NCI-H2107 treated with DMSO at 0.1 percent for 48 hours (cell line): ENCODE results near the gene FXYD6.

Experiments
- DNase-seq: peaks from one replicate; lab custom pipeline; 2025; ENCODE audit not compliant: unreplicated experiment; lab: John Stamatoyannopoulos, UW

The FXYD6 gene

DNA sequence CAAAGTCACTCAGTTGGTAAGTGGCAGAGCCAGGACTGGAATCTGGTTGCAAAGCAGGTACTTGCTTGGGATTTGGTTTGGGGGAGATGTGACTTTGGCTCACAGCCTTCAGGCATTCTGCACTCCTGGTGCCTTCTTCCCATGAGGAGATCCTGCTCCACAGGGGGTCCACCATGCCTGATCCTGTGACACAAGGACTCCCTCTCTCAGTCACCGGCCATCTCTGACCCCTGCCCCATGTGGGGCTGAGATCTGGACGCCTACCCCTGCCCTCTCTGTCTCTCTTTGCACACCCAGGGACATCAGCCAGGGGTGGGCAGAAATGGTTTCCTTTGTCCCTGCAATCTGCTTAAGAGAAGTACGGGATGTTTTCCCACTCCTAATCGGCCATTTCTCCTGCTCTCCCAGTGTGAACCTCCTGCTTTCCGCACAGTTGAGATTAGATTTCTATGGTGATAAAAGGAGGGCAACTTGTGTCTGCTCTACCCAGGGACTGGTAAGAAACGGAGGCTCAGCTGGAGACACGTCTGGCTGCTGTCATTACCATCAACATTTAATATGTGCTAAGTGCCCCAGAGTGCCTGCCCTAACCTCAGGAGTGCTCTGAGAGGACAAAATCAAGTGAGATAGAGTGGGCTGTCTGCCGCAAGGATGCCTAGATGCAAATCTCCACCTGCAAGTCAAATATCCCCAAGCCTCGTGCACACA lies 11.1 kb upstream of the FXYD6 start:
- DNase-seq: peak; percentile 86

DNA sequence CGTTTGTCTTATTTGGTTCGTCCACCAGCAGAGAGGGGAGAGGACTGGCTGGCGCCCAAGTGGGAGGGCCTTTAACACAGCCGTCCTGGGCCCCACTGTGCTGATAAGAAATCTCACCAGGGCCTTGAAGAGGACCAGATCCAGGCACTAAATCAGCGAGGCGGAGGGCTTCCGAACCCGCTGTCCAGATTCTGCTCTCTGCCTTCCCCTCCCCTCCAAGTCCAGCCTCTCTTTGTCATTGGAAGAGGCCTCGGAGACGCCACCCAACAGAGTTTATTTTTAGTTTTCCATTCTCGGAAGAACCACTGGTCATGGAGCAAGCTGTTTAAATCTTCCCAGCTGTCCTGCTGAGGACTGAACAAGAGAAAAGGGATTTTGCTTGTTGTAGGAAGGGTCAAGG lies 9.3 kb upstream of the FXYD6 start:
- no peak for DNase-seq

DNA sequence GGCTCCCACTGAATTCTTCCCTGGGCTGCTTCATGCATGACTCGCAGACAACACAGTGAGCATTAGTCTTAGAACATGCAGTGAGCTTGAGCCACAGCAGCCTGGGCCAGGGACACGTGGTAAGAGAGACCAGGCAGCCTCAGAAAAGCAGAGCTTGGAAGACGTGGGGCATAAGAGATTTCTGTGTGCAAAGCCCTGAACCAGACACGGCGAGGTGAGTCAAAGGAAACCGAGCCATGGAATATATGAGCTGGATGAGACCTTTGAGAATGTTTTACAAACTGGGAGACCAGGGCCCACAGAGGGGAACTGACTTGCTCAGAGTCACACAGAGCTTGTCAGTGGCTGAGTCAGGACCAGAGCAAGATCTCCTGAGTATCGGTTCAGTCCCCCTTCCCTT lies 8.5 kb upstream of the FXYD6 start:
- DNase-seq: no peak

DNA sequence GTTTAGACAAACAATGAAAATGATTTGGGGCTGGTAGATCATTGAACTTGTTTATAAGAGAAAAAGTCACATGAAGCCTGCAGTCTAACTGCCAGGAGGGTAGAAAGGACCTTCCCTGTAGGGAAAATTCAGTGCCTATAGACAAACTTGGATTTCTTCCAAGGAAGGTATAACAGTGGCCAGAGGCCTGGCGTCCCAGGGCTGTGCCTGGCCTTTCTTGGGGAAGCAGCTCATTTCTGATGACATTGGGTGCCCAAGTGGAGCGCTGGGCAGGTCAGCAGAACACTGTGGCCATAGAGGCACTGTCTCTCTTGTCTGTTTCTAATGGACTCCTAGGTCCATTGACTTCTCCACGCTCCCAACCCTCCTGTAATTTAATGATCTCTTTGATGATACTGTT lies 6.6 kb upstream of the FXYD6 start:
- DNase-seq: no peak

DNA sequence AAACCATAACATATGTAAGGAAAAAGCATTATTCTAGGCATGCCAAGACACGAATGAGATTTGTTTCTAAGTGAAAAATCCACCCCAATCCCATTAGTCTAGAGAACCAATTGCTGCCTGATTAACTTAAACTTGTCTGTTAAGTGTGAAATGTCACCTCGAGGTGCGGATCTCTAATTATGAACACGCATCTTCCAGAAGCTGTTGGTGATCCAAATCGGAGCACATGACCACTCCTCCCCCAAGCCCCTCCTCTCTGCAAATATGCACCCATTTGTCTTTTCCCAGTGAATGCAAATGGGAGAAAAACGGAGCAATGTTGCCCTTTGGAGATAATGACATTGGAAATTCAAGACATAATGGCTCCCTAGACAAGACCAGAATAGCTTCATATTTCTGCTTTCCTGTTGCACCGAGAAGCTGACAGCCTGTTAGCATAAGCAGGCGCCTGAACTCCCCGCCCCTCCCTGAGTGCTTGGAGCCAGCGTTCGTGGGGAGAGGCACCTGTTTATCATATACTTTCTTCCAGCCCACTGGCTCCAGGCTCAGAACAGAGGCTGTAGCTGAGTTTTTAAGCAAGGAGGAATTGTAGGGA lies 6.0 kb upstream of the FXYD6 start:
- peak; percentile 59 for DNase-seq

DNA sequence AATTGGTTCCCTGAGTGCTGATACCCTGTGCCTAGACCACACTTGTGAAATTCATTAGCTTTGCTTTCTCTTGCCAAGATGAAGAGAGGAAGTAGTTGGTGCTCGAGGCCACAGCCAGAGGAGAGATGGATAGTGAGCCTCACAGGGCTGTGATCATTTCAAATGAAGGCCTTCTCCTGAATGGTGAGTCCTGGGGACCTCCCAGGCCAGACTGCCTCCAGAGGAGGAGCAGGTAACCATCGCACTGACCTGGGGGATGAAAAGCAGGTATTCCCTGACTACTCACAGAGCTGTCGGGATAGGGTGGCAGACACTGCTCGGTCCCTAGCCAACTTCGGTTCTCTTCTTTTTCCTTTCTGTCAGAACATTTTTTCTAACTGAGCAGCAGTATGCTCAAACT lies 4.8 kb upstream of the FXYD6 start:
- DNase-seq: no peak

DNA sequence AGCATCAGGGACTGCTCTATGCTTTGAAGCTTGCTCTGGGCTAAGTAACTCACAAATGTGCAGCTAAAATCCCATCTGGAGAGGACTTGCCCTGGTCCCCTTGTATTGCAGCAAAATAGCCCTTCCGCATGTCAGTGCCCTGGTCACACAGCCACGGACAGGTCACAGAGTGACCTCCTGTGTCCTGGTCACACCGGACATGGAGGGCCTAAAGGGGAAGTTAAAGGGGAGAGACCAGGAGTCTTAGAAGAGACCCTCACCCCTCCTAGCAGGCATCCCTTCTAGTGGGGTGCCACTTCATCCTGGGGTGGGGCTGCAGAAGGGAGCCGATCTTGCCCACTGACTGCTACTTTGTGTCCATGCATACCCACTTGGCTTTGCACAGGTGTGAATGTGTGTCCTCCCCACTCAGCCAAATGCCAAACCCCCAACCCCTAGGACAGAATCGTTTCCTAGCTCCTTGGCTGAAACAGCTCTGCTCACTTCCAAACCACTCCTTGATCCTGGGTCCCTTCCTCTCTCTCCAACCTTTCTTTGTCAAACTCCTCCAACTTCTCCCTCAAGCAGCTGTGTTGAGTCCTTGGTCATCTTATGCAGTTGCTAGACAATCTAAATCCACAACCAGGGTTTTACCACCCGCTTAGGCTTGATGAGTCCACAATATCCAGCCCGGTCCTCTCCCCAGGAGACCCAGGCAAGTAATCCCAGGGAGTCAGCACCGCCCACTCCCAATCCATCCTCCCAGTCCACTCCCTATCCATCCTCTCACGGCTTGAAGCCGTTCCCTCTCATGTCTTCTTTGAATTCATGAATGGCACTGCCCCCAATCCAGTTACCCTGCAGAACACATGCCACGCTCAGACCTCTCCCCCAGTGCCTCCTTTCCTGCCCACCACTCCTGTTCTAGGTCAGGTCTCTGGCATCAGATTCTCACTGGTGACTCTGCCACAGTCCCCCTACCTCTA lies 3.3 kb upstream of the FXYD6 start:
- no peak for DNase-seq

DNA sequence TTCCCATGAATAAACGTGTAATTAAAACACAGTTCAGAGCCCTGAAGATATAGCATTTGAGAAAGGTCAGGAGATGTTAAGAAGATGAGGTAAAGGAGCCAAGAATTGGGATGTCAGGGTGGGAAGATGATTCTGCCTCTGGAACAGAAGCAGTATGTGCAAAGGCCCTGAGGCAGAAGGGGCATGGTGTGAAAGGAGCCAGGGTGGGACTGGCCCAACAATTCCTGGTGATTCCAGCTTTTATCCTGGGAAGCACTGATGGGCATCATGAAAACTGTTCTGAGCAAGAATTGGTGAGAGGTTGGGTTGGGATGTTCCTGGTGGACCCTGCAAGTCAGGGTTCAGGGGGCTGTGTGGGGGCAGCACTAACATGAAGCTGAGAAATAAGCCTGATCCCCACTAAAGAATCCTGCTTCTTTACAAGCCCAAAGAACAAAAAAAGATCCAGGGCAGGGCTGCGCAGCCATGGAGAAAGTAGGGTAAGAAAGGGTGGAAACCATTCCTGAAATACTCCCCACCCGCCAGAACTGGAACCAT lies 2.5 kb upstream of the FXYD6 start:
- no peak for DNase-seq

DNA sequence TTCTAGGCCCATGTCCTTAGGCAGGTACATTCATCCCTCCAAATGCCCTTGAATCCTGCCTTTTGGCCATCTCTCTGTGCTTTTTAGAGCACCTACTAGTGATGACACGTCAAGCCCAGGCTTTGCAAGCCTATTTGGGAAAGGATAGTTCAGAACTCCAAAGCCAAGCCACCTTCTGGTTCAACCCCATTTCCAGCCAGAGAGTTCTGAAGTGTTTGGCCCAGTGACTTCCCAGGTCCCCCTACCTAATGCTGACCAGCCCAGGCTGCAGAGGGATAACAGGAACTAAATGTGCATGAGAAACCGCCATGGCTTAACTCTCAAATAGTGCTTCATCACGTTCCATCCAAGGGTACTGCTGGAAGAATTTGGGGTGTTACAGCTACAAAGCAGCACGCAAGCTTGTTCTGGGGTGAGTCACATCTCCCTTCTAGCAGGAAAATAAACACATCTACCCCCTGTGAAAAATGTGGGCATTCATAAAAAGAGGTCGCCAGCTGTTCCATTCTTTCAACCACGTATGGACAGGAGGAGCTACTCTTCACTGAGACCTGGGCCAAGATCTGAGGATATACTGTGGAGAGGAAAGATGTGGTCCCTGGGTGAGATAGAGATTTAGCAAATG lies 2.0 kb upstream of the FXYD6 start:
- DNase-seq: no peak

DNA sequence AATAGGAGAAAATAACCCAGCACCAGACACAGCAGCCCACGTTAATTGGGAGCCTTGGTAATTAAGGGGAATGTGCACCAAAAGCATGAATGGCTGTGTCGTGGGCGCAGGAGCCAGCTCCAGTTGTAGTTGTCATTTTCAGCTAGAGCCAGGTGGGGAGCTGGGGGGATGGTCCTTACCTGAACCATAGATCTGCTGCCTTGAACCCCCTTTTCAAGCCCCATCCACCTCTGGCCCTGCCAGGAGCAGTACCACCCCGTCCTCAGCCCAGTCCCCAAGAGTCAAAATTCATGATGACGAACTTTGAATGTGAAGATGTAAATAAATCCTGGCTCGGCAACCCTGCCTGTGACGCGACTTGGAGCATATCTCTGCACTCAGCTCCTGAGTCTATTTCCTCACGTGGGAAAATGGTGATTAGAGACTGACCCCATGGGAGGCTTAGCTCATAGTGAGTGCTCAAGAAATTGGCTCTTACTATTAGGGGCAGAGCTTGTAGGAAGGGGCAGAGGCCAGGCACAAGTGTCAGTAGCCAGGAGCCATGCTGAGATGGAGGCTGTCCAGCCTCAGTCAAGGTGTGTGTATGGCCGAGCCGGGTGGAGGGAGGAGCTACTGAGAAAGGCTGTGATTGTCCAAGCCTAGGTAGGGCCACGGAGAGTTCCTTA lies 794 bp upstream of the FXYD6 start:
- DNase-seq: peak; percentile 63

DNA sequence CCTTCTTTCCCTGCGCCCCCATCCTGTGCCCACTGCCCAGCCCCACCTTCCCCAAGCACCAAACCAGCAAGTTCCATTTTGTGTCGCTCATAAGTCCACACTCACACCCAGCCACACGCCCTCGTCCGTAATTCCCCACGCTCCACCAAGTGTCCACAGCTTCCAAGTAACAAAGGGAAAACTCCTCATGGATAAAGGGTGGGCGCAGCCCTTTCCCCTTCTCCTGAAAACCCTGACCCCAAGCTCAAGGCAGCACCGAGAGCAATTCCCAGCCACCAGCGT lies 458 bp downstream of the FXYD6 start:
- DNase-seq: no peak

DNA sequence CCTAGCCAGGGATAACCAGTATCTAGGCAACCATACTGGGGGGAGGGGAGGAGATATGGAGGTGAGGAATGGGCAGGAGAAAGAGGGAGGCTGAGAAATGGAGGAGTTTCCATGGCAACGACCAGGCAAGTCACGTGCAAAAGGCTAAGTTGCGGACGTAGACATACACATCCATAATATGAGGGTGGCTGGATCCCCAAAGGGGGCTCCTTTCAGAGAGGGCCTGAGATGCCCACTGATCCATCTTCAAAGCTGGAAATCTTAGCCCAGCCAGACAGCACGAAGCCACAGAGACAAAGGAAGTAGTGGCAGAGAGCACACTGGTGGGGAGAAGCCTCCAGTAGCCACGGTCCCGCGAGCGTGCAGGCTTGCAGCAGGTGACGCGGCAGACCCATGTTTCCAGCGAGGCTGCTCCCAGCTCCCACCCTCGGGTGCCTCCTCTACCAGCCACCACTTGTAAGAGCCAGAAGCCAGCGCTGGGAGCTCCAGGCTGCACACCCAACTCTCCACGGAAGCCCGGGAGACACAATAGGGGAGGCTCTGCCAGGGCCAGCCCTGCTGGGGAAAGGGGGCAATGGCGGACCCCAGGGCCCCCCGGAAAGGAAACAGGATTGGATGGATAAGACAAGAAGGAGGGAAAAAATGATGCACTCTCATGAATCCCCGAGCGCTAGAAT lies 938 bp downstream of the FXYD6 start:
- DNase-seq: peak; percentile 48

DNA sequence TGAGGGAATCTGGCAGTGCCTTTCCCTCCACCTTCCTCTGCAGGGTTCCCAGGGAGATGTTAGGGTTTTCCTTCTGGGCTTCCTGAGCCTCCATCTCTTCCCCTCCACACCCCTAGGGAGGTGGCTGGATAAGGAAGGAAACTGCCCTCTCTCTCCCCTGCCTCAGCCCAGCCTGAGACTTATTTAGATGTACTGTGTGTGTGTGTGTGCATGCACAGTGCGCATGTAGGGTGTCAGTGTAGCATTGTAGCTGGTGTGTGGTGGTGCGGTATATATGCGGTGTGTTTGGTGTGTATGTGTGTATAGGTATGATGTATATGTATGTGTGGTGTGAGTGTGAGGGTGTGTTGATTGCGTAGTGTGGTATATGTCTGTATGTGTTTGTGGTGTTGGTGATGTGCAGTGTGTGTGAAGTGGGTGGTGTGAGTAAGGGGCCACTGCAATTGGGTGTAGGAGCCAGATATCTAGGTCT lies 1.5 kb downstream of the FXYD6 start:
- no peak for DNase-seq

DNA sequence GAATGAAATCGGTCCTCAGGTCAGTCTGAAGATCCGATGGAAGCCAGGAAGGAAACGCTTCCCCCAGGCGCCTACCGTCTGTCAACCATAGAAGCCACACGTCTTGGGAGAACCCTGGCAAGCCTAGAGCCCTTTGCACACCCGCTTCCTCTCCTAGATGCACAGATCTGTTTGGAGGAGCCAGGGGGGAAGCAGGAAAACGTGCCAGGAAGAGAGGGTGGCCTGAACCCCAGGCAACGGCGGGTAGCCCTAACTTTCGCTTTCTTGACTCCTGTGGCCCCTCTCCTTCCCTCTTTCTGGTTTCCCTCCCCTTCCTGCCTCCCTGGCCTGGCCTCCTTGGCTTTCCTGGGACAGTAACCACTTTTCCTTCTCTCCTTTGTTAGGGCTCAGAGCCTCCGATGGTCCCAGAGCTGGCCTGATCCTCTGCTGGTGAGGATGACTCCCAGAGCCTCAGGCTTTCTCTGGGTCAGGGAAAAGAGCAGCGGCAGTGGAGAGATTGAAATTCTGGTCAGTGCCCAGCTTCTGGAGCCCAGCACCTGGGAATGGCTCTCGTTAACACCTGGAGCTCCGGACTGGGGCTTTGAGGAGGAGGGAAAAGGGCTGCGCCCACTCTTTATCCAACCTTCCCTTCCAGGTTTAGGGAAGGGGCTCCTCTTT lies 2.1 kb downstream of the FXYD6 start:
- DNase-seq: peak; percentile 48

DNA sequence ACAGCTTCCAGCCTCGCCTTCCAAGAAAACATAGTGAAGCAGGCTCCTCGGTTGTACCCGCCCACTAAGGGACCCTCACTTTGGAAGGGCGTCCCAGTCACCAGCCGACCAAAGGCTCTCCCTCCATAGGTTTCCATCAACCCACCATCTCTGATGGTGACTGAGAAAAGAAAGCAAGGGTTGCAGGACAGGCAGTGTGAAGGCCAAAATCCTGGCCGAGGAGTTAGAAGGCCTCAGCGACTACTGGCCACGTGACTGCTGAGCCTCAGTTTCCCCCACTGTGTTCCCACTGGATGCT lies 2.7 kb downstream of the FXYD6 start:
- no peak for DNase-seq

DNA sequence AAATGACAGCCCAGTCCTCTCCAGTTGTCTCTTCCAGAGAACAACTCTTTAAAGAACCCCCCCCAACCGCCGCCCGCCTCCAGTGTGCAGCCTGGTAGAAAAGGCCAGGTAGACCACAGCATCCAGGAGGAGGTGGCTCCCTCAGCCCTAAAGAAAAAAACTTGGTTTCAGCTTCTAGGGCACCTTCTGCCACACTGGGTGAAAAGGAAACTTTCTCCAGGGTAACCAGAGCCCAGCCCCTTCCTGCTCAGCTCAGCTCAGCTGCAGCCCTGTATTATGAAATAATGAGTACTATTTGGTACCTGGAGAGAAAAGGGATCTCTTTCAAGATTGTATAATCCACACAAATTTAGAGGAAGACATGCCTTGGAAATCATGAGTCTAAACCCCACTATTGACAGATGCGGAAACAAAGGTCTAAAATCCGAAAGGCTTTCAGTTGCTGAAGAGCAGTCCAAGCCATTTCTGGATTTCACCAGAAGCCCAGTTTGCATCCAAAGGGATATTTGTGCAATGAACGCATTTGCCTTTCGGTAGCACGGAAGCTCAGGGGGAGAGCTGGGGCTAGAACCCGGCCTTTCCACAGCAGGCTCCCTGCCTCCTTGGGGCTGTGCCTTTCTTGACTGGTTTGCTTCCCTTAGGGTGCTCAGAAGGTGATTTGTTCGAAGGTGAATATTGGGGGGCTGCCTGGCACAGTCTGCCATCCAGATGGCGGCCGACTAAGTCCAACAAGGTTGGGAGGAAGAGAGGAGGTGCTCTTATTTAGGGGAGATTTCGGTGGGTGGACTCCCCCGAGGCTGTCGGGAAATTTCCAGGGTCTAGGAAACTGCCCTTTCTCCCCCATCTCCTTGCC lies 3.3 kb downstream of the FXYD6 start:
- no peak for DNase-seq

DNA sequence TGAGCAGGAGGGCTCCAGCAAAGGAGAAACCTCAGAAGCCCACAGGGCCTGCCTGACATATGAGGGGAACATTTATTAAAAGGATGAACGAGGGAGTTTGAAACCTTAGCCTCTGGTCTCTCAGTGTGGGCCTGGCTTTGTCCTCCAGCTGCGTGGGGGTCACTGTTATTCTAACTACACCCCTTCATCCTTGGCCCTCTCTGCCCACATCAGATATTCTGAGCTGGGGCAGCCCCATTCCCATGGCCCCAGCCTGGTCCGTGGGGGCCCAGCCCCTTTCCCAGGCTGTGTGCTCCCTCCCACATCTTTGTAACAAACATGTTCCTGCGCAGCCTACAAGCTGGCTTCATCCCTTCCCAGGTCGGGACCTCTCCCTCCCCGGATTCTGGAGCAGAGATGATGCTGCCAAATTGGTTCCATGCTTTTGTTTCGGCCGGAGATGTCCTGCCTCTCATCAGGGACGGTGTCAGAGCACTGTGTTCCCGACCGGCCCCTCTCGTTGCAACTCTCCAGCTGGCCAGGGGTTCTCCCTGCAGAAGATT lies 4.0 kb downstream of the FXYD6 start:
- no peak for DNase-seq

DNA sequence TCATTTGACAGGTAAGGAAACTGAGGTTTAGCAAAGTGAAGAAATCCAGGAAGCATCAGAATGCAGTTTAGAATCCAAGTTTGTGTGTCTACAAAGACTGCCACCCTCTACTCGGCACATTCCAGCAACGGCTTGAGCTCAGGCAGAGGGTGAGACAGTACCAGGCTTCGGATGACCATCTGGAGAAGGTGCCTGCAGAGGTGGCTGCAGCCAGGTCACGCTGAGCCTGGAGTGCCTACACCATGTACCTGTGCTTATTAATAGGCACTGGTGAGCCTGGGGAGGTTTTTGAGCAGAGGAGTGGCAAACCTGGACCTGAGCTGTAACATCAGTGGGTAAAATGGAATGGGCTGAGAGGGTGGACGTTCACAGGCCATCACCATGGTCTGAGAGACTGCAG lies 4.7 kb downstream of the FXYD6 start:
- no peak for DNase-seq

DNA sequence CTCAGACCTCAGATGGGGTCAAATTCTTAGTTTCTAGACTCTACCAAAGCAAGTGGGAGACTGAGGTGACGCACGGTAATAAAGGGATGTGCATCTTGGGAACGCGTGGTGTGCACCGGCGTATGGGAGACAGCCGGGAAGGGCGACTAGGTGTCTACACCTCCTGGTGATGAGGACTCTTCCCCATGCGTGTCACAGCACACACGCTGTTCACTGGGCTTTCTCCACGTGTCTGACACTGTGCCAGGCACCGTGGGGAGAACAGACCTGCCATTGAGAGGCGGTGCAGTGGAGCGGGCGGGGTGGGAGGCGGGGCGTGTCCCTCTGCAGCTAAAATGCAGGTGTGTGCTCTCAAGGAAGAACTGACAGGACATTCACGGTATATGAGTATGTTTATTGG lies 5.3 kb downstream of the FXYD6 start:
- DNase-seq: no peak
